Measurements from ENCODE around the gene DSG3. TPM values are rescaled to one million over a fixed set of nuclear protein-coding genes. Genes with fewer than 3 reads are reported as not detected.
A peak's percentile ranks its signal among the peaks of the same experiment; 100 is the strongest.

Gene DSG3
- total and polyA plus RNA-seq, 2 donors (not counting 1 experiment from before 2014, with no cell fraction given): 0.02 TPM; not detected in 1

DNA sequence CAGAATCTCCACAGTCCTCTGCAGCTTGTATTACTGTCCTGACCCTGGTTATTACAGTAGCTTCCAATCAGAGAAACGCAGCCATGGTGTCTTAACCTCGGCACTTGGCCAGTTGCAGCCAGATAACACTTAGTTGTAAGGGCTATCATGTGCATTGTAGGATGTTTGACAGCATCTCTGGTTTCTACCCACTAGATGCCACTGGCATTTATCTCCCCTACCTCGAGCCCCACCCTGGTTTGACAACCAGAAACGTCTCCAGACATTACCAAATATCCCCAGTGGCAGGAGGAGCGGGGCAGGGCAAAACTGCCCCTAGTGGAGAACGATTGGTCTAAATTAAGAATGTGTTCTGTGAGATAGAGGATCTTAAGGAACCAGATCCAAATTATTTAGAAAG is 63.6 kb downstream of the DSG3 start:
- Histone ChIP-seq H3K4me1 (ENCODE audit: control insufficient read depth, extremely low read depth, insufficient read depth, low read length) (no peaks in the 10 kb centered on the region), H2AFZ (ENCODE audit: low read length) (no peak overlapping the region), H3K27me3 (ENCODE audit: control insufficient read depth, insufficient read depth, low read length) (no peaks in the 10 kb centered on the region), H3K36me3 (ENCODE audit: control insufficient read depth, insufficient read depth, low read length) (no peaks in the 10 kb centered on the region), H3K79me2 (ENCODE audit: control insufficient read depth, insufficient read depth, low read length) (no peaks in the 10 kb centered on the region), H3K9me3 (ENCODE audit: control insufficient read depth, insufficient read depth, low read depth, low read length) (no peaks in the 10 kb centered on the region), H3K9ac (ENCODE audit: insufficient read depth, low read length) (no peak overlapping the region), H3K27ac (ENCODE audit: insufficient read depth, low read length) (no peak overlapping the region), H3K4me2 (ENCODE audit: extremely low read depth, insufficient read depth, low read length) (no peak overlapping the region), H3K4me3 (replicated peaks in 1 of 4; ENCODE audit: control extremely low read depth in 1 of 4, insufficient read depth in 1 of 4, low read depth in 3 of 4, low read length in 4 of 4) (no peak overlapping the region), H4K20me1 (ENCODE audit: control insufficient read depth, extremely low read depth, insufficient read depth, low read length) (no peaks in the 10 kb centered on the region)
- TF ChIP-seq, protein P1, sequence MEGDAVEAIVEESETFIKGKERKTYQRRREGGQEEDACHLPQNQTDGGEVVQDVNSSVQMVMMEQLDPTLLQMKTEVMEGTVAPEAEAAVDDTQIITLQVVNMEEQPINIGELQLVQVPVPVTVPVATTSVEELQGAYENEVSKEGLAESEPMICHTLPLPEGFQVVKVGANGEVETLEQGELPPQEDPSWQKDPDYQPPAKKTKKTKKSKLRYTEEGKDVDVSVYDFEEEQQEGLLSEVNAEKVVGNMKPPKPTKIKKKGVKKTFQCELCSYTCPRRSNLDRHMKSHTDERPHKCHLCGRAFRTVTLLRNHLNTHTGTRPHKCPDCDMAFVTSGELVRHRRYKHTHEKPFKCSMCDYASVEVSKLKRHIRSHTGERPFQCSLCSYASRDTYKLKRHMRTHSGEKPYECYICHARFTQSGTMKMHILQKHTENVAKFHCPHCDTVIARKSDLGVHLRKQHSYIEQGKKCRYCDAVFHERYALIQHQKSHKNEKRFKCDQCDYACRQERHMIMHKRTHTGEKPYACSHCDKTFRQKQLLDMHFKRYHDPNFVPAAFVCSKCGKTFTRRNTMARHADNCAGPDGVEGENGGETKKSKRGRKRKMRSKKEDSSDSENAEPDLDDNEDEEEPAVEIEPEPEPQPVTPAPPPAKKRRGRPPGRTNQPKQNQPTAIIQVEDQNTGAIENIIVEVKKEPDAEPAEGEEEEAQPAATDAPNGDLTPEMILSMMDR (conservative IDR thresholded peaks at IDR 0.05 in 1 of 2, IDR thresholded peaks at IDR 0.05 in 1 of 2; ENCODE audit: low read depth in 1 of 2, low read length in 2 of 2): no peak
- TF ChIP-seq EZH2 (IDR thresholded peaks at IDR 0.05; ENCODE audit: low read length, missing control alignments): no peak
- DNase-seq (ENCODE audit: low read depth in 2 of 2): no peak

DNA sequence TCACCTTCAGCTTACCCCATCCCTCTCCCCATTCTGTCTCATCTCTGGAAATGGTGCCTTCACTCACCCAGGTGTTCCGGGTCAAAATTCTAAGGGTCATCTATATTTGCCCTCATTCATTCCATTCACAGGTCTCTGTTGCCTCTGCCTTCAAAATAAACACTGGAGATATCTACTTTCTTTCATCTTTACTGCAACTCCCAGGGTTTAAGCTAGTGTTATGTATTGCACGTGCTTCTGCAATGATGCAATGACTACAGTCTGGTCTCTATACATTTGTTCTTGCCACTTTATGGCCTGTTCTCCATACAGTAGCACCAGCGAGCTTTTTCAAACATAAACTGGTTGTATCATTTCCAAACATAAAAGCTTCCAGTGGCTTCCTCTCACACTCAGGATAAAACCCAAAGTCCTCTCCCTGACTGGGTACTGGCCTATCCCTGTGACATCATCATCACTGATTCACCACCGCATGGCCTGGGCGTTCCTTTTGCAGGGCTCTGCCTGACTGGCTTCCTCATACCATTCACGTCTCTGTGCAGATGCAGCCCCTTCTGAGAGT is 64.7 kb downstream of the DSG3 start:
- Histone ChIP-seq H3K27me3 (ENCODE audit: control insufficient read depth, insufficient read depth, low read length) (no peaks in the 10 kb centered on the region), H3K36me3 (ENCODE audit: control insufficient read depth, insufficient read depth, low read length) (no peaks in the 10 kb centered on the region), H3K9ac (ENCODE audit: insufficient read depth, low read length) (no peak overlapping the region), H3K27ac (ENCODE audit: insufficient read depth, low read length) (no peak overlapping the region), H3K4me3 (replicated peaks in 1 of 4; ENCODE audit: control extremely low read depth in 1 of 4, insufficient read depth in 1 of 4, low read depth in 3 of 4, low read length in 4 of 4) (no peak overlapping the region), H3K9me3 (ENCODE audit: control insufficient read depth, insufficient read depth, low read depth, low read length) (no peaks in the 10 kb centered on the region), H2AFZ (ENCODE audit: low read length) (no peak overlapping the region), H4K20me1 (ENCODE audit: control insufficient read depth, extremely low read depth, insufficient read depth, low read length) (no peaks in the 10 kb centered on the region), H3K79me2 (ENCODE audit: control insufficient read depth, insufficient read depth, low read length) (no peaks in the 10 kb centered on the region), H3K4me1 (ENCODE audit: control insufficient read depth, extremely low read depth, insufficient read depth, low read length) (no peaks in the 10 kb centered on the region), H3K4me2 (ENCODE audit: extremely low read depth, insufficient read depth, low read length) (no peak overlapping the region)
- no peak for TF ChIP-seq EZH2 (IDR thresholded peaks at IDR 0.05; ENCODE audit: low read length, missing control alignments)
- TF ChIP-seq, protein P1 (conservative IDR thresholded peaks at IDR 0.05 in 1 of 2, IDR thresholded peaks at IDR 0.05 in 1 of 2; ENCODE audit: low read depth in 1 of 2, low read length in 2 of 2): no peak
- DNase-seq (ENCODE audit: low read depth in 2 of 2): peak; percentile 48 to 93

DNA sequence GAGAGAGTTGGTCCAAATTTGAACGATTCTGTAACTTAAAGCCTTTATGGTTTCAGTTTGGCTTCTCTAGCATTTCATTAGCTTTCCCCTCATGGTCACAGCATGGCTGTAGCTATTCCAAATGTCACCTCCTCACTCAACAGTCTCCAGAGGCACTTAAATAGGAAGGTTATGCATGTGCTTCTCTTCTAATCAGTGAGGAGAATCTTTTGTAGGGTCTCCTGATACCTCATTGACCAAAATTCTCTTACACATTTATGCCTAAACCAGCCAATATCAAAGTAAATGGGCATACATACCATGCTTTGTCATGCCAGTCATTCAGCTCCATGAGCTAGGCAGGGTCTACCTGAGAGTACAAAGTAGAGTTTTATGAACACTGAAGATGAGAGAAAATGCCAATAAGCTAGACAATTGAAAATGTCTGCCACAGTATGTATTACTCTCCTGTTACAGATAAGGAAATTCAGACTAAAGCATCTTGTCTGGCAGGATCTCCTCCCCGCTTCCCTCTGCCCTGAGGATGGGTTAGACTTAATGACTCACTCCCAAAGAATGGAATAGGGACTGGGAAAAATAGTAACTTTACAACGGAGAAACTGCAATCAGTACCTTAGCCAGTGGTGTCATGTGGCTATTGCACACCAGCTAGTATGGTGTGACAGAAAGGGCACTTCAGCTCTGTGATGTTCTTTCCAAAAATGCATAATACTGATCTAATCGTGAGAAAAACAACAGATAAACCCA is 65.8 kb downstream of the DSG3 start:
- TF ChIP-seq, protein P1 (conservative IDR thresholded peaks at IDR 0.05 in 1 of 2, IDR thresholded peaks at IDR 0.05 in 1 of 2; ENCODE audit: low read depth in 1 of 2, low read length in 2 of 2): no peak
- TF ChIP-seq EZH2 (IDR thresholded peaks at IDR 0.05; ENCODE audit: low read length, missing control alignments): no peak
- Histone ChIP-seq H4K20me1 (ENCODE audit: control insufficient read depth, extremely low read depth, insufficient read depth, low read length) (no peaks in the 10 kb centered on the region), H3K4me1 (ENCODE audit: control insufficient read depth, extremely low read depth, insufficient read depth, low read length) (no peaks in the 10 kb centered on the region), H3K36me3 (ENCODE audit: control insufficient read depth, insufficient read depth, low read length) (no peaks in the 10 kb centered on the region), H3K9me3 (ENCODE audit: control insufficient read depth, insufficient read depth, low read depth, low read length) (no peaks in the 10 kb centered on the region), H3K27ac (ENCODE audit: insufficient read depth, low read length) (no peak overlapping the region), H2AFZ (ENCODE audit: low read length) (no peak overlapping the region), H3K79me2 (ENCODE audit: control insufficient read depth, insufficient read depth, low read length) (no peaks in the 10 kb centered on the region), H3K9ac (ENCODE audit: insufficient read depth, low read length) (no peak overlapping the region), H3K4me2 (ENCODE audit: extremely low read depth, insufficient read depth, low read length) (no peak overlapping the region), H3K27me3 (ENCODE audit: control insufficient read depth, insufficient read depth, low read length) (no peaks in the 10 kb centered on the region), H3K4me3 (replicated peaks in 1 of 4; ENCODE audit: control extremely low read depth in 1 of 4, insufficient read depth in 1 of 4, low read depth in 3 of 4, low read length in 4 of 4) (no peak overlapping the region)
- DNase-seq (ENCODE audit: low read depth in 2 of 2): peak; percentile 21 to 88
